Fibroblast of skin of abdomen (primary cell): ENCODE data around the gene PPP2R5C.
"Not testable (repeated sequence)": the region's sequence is repeated elsewhere in the genome, so short reads cannot be mapped to it uniquely, and the experiment has no call there.

ENCODE experiments used
- DNase-seq: peaks from one replicate; pipeline ENCODE4 v3.0.0-alpha.2; 2013

The PPP2R5C gene

DNA sequence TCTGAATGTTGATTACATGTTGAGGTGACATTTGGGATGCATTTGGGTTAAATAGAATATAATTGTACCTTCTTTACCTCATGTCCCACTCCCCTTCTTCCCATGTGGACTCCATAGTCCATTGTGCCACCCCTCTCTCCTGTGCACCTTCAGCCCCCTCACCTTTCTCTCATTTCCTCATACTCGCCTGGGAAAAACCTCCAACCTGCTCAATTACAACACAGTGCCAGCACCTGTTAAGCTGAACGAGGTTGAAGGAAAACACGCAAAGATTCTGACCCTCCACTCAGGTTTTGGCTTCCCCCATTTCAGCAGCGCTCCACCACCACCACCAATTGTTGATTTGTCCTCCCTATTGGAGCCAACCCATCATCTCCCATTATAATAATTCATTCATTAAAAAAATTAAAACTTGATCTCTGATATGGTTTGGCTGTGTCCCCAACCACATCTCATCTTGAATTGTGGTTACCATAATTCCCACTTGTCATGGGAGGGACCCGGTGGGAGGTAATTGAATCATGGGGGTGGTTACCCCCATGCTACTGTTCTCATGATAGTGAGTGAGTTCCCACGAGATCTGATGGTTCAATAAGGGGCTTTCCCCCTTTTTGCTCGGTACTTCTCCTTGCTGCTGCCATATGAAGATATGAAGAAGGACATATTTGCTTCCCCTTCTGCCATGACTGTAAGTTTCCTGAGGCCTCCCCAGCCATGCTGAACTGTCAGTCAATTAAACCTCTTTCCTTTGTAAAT is 33.7 kb upstream of the PPP2R5C start:
- no peak for DNase-seq

DNA sequence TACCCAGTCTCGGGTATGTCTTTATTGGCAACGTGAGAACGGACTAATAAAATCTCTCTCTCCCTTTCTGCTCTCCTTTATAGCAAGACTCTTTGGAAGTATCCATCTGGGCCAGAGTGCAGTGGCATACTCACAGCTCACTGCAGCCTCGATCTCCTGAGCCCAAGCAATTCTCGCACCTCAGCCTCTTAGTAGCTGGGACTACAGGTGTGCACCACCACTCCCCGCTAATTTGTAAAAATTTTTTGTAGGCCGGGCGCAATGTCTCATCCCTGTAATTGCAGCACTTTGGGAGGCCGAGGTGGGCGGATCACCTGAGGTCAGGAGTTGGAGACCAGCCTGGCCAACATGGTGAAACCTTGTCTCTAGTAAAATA is 33.2 kb upstream of the PPP2R5C start:
- no peak for DNase-seq

DNA sequence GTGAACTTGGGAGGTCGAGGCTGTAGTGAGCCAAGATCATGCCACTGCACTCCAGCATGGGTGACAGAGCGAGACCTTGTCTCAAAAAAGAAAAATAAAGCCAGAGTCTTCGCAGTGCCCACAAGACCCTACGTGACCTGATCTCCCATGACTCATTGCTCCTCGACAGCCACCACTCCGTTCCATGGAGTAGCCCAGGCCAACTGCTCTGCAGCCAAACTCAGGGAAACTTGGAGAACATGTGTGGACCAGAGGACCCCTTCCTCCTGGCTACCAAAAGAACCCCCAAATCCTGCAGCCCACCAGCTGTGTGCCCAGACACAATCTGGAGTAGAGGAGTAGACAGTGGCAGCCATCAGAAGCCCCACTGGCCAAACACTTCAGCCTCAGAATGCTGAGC is 32.1 kb upstream of the PPP2R5C start:
- no peak for DNase-seq

DNA sequence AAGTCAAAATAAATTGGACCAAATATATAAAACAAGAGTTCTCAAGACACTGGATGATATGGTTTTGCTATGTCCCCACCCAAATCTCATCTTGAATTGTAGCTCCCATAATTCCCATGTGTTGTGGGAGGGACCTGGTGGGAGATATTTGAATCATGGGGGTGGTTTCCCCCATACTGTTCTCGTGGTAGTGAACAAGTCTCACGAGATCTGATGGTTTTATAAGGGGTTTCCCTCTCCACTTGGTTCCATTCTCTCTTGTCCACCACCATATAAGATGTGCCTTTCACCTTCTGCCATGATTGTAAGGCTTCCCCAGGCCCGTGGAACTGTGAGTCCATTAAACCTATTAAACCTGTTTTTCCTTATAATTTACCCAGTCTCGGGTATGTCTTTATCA is 31.4 kb upstream of the PPP2R5C start:
- not testable (repeated sequence) for DNase-seq

DNA sequence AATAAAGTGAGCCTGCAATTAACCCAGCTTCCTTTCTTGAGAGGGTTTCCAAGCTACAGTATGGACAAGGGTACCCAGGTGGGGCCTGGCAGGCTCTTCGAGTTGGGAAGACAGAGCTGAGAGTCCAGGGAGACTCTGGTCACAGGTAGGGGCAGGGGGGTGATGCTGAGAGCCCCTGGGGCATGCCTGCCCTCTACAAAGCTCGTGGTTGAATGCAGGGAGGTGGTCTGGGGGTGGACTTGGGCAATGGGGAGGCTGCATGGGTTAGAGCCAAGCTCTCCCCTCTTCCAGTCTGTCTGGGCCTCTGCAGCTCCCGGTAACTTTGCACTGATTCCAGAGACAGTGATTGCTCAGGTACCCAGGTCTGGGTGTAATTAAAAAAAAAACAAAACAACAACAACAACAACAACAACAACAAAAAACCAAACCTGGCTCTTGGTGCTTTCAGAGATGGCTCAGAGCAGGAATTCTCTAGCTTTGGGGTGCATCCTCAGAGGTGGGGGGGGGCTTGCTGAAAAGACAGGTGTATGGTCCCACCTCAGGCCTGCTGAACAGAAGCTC is 30.8 kb upstream of the PPP2R5C start:
- DNase-seq: no peak

DNA sequence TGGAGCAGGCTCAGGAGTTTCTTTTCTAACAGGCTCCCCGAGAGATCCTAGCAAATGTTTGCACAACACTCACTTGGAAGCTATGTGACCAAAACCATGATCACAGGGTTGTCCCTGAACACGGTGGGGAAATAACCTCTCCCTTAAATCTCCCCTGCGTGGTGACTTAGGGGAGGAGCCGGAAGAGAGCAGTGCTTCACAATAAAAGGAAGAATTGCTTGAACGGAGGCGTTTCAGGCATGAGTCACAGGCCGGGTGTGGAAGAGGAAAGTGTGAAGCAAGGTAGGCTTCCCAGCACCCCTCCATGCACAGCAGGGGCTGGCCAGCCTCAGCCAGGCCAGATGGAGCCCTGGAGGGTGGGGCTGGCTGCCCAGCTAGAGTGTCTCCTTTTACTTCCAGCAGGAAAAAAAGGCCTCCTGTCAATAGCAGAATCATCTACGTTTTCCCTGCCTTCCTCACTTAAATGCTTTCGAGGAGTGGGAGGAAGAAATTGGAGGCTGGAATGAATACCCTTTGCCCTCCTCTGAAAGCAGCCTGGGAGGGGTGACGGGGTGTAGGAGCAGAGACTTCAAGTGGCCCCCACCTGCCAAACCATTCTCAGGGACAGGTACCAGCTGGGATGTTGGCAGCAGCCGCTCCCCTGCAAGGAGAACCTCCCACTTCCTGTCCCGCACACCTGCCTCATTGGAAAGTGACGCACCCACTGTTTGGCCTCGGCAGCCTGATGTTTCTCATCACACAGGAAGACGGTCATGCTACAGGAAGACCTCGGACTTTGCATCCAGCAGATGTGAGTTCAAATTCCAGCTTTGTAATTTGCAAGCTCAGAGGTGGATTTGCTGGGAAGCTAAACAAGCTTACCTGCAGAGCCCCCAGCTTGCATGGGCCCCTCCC is 30.1 kb upstream of the PPP2R5C start:
- peak; percentile 39 for DNase-seq

DNA sequence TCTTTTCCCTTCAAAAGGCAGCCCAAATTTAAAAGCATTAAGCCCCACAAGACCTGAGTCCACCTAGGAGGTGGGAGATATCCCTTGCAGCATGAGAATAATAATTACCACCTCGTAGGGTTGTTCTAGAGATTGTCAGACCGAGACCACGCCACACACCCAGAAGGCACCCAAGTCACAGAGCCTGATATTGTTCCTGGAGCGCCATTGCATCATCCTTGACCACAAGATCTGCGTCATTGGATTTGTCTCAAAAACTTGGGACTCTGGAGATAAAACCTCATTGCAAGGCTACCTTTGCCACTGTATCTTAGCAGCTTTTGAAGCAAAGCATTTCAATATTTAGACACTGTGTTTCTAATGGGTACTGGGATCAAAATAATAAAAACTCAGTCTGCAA is 29.4 kb upstream of the PPP2R5C start:
- no peak for DNase-seq

DNA sequence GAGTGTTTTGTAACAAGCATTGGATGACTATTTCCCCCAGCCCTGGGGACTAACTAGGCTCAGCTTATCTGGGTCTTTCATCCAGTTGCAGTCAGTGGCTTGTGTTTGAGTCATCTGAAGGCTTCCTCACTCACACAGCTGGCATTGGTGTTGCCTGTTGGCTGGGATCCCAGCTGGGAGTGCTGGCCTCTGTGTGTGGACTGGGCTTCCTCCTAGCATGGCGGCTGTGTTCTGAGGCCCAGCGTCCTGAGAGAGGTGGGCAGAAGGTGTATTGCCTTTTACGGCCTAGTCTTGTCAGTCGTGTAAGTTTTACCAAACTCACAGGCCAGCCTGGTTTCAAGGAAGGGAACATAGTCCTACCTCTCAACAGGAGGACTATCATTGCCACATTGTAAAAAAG is 28.3 kb upstream of the PPP2R5C start:
- DNase-seq: peak; percentile 39

DNA sequence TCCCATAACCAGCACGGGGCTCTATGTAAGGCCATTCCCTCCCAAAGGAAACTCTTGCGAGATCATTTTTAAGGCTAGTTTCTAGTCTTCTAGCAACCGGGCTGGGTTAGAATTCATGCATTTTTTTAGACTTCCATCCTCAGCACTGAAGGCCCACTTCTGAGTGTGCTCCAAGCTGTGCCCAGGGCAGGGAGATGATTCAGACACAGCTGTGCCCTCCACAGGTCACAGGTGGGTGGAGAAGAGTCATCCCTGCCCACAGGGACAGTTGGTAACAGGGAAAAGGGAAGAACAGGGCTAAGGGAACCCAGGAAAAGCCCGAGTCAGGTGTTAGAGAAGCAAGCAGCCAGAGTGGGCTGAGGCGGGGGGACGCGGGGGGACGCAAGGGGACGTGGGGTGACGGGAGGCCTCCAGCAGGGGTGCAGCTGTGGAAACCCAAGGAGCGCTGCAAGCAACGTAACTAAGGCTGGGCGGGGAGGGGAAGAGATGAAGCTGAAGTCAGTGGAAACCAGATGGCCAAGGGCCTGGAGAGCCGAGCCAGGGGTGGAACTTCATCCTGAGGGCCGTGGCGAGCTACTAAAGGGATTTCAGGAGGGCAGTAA is 27.2 kb upstream of the PPP2R5C start:
- DNase-seq: no peak

DNA sequence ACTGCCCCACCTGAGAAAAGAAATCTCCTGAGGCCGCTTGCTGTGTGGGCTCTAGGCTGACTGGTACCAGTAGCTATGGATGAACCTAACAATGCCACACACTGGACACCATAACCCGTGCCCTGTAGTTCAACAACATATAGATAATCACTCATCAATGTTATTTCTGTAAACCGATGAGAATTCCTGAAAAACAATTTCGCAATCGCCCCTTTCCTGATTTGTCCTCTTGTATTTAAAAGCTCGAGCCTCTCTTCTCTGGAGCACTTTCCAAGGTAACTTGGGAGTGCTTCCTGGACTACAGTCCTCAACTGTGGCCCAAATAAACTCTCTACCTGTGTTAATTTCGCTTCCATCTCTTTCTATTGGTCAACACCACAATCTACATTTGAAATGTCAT is 26.1 kb upstream of the PPP2R5C start:
- DNase-seq: no peak

DNA sequence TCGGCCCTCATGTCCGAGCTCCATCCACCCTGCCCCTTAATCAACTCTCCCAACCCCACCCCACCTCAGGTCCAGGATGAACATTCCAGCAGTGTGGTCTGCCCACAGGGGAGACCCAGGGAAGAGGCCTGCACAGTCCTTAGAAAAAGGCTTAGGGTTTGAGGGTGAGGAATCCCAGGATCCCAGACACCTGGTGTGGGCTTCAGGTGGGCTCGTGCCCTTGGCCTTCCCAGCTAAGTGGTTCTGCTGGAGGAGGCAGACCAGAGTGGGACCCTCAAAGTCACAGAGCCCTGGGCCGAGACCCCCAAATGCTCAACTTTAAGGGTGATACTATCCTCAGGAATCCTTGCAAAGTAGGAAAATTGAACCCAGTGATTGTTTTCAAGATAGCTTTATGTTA is 25.4 kb upstream of the PPP2R5C start:
- no peak for DNase-seq

DNA sequence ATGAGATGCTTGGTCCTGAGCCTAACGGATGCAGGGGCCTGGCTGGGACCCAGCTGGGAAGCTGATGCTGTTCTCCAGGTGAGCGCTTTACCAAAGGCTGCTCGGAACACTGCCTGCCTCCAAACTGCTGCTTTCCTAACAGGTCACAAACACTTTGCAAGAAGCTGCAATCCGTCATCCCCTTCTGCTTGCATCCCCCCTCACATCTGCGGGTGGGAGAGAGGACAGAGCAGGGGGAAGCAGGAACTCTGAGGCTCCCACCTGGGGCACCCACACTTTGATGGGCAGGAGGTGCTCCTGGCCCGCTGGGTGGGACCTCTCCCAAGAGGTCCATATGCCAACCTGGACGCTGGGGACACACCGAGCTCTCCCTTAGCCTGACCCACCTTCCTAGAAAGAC is 24.9 kb upstream of the PPP2R5C start:
- DNase-seq: no peak

DNA sequence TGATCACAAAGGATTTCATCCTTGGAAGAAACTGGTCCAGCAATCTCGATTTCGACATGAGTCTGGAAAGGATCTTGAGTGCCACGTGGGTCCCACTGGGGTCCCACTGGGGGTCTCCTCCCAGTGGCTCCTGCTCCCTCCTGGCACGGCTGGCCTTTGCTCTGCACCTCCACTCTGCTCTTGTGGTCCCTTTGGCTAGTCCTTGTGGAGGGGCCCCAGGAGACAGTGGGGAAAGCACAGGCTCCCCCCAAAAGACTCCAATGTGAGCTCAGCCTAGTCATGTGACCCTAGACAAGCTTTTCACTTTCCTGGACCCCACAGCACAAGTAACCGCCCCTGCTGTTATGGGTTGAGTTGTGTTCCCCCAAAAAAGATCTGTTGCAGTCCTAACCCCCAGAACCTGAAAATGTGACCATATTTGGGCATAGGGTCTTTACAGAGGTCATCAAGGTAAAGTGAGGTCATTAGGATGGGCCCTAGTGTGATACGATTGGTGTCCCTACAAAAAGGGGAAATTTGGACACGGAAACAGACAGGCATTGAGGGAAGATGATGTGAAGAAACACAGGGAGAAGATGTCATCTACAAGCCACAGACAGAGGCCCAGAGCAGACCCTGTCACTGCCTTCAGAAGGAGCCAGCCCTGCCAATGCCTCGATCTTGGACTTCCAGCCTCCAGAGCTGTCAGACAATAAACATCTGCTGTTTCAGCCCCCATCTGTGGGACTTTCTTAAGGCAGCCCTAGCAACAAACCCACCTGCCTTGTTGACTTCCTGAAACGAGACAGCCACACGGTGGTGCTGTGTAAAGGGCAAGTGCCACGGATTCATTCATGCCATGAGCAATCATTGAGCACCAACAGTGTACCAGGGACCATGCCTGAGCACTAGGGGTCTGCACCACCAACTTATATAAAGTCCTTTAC is 23.8 kb upstream of the PPP2R5C start:
- DNase-seq: no peak

DNA sequence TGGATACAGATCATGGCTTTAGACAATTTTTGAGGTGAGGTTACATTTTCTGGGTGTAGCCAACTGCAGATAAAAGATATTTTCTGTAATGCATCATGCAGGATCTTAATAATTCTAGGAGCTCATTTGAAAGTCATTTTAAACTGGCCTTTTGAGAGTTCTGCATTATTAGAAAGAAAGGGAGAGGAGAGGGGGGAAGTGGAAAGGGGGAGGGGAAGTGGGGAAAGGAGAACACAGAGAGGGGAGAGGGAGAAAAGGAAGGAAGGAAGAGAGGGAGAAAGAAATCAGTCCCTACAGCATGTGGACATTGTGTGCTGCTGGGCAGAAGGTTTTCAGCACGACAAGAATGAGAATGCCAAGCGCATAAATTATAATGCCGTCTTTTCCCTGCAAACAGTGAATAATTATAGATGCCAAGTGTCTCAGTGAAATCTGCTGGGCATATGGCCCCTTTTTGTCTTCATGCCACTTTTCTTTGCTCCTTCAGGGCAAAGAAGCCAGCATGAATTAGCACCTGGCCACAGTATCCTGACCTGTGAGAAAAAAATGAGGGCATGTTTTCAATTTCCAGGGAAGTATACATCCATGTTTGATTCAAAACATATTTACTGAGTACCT is 22.7 kb upstream of the PPP2R5C start:
- DNase-seq: no peak

DNA sequence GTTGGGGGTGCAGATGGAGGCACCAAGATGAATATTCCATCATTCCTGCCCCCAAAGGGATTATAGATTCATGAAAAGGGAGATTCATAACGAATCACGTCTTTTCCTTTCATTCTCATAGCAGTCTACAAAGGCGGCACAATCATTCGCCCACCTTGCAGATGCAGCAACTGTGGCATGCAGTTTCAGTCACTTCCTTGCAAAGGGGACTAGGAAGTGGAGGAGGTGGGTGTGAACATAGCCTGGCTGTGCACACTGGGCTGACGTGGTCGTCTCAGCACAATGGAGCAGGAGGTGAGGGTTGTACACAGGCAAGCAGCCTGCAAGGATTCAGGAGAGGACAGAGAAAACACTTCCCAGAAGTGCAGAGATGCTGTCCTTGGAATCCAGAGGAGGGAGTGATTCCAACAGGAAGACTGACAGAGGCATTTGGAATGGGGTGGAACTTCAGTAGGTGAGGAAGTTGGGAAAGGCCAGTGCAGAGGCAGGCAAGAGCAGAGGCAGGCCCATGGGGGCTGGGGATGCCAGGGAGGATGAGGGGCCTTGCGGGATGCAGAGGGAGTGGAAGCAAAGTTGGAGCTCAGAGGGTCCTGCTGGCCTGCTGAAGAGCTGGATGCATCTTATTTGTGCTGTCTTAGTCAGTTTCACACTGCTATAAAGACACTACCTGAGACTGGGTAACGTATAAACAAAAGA is 21.9 kb upstream of the PPP2R5C start:
- no peak for DNase-seq

DNA sequence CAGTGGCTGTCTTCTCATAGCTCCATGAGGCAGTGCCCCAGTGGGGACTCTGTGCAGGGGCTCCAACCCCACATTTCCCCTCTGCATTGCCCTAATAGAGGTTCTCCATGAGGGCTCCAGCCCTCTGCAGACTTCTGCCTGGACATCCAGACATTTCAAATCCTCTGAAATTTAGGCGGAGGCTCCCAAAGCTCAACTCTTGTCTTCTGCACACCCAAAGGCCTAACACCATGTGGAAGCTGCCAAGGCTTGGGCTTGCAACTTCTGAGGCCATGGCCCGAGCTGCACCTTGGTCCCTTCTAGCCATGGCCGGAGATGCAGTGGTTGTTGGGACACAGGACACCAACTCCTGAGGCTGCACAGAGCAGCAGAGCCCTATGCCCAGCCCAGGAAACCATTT is 20.5 kb upstream of the PPP2R5C start:
- no peak for DNase-seq

DNA sequence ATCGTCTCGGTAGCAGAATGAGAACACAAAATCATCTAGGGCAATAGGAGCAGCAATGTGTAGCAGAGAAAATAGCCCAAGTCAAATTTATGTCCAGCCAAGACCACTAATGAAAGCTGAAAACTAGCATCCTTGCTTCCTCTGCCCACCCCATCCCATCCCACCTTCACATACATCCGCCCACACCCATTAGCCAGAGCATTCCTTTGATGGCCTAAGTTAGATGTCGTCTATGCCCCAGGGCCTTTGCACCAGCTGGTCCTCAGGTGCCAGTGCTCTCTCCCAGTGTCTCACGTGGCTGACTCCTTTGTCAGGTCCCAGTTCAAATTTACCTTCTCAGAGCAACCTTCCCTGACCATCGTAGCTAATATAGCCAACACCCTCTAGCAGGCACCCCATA is 17.8 kb upstream of the PPP2R5C start:
- no peak for DNase-seq

DNA sequence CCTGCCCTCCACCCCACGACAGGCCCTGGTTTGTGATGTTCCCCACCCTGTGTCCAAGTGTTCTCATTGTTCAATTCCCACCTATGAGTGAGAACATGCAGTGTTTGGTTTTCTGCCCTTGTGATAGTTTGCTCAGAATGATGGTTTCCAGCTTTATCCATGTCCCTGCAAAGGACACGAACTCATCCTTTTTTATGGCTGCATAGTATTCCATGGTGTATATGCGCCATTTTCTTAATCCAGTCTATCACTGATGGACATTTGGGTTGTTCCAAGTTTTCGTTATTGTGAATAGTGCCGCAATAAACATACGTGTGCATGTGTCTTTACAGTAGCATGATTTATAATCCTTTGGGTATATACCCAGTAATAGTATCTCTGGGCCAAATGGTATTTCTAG is 17.1 kb upstream of the PPP2R5C start:
- DNase-seq: not testable (repeated sequence)

DNA sequence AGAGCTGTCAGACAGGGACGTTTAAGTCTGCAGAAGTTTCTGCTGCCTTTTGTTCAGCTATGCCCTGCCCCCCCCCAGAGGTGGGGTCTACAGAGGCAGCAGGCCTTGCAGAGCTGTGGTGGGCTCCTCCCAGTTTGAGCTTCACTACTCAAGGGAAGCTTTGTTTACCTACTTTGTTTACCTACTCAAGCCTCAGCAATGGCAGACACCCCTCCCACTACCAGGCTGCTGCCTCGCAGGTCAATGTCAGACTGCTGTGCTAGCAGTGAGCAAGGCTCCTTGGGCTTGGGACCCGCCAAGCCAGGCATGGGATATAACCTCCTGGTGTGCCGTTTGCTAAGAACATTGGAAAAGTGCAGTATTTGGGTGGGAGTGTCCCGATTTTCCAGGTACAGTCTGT is 11.8 kb upstream of the PPP2R5C start:
- not testable (repeated sequence) for DNase-seq

DNA sequence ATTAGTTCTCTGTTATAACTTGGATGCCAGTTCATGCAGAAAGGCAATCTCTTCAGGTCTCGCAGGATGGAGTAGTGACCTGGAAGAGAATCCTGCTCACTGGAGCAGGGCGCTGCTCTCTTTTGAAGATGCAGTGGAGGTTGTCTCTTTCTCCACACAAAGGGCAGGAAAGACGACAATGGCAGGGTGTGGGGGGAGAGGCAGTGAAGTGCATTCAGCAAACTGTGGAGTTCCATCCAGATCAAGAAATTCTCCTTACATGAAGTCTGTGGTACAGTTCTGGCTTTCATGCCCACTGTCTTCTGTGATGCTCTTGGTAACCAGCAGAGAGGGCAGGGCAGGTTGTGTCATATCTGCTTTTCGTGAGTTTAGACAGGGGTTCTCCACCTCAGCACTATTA is 6.6 kb upstream of the PPP2R5C start:
- DNase-seq: no peak
